Osteocyte (in vitro differentiated cells): ENCODE measurements around the gene NMBR. TPM values are rescaled to one million over a fixed set of nuclear protein-coding genes. Genes with fewer than 3 reads are reported as not detected.

Experiments
- DNase-seq: peaks from one replicate; pipeline ENCODE4 v3.0.0; 2021; ENCODE audit warnings: mixed read lengths; ENCODE audit not compliant: unreplicated experiment; ENCODE audit errors: extremely low spot score
- H3K27ac Mint-ChIP-seq: one replicate; pipeline ENCODE4 v1.8.0; 2021; ENCODE audit warnings: mild to moderate bottlenecking, mixed read lengths; ENCODE audit not compliant: unreplicated experiment
- H3K27me3 Mint-ChIP-seq: one replicate; pipeline ENCODE4 v1.8.0; 2021; ENCODE audit warnings: mixed read lengths; ENCODE audit not compliant: unreplicated experiment
- H3K36me3 Mint-ChIP-seq: one replicate; pipeline ENCODE4 v1.8.0; 2021; ENCODE audit warnings: mixed read lengths; ENCODE audit not compliant: unreplicated experiment
- H3K4me1 Mint-ChIP-seq: one replicate; pipeline ENCODE4 v1.8.0; 2021; ENCODE audit warnings: mixed read lengths; ENCODE audit not compliant: unreplicated experiment
- H3K4me3 Mint-ChIP-seq: one replicate; pipeline ENCODE4 v1.8.0; 2021; ENCODE audit warnings: mild to moderate bottlenecking, moderate library complexity, mixed read lengths; ENCODE audit not compliant: unreplicated experiment
- H3K9me3 Mint-ChIP-seq: one replicate; pipeline ENCODE4 v1.8.0; 2021; ENCODE audit warnings: mixed read lengths; ENCODE audit not compliant: unreplicated experiment
- total RNA-seq: library from RNA; stranded (reverse); gene quantifications from 2 replicates; pipeline ENCODE4 v1.2.1, GENCODE V29; 2021
- TF ChIP-seq, protein P1 (sequence below): fragments of 200-600 bp; sonication (generic); IDR thresholded peaks from 2 replicates; pipeline ENCODE4 v1.5.0; 2021; ENCODE audit warnings: antibody characterized with exemption, mild to moderate bottlenecking, moderate library complexity

Gene NMBR
- total RNA-seq, 1 donor from 2014 or later = not detected

DNA sequence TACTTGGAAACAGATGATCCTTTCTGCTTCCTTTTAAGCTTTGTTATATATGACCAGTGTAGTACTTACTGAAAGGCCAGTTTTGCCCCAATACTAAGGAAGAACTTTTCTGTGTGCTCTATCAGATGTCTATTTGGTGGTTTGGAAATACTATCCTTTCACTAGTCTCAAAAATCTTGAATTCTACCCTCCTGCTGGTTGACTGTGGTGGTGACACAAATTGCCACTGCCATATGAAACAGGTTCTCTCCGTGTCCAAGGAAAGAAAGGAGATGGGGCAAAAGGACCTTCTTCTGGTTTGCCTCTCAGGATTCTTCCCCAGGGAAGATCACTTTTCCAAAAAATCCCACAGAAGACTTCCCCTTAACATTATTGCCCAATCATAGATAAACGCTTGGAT is 8.0 kb downstream of the NMBR start:
- H3K36me3 Mint-ChIP-seq = no peaks in the 10 kb centered on the region
- no peak overlapping the region for H3K4me3 Mint-ChIP-seq
- no peak for DNase-seq
- no peak overlapping the region for H3K27ac Mint-ChIP-seq
- H3K4me1 Mint-ChIP-seq = no peaks in the 10 kb centered on the region
- H3K9me3 Mint-ChIP-seq = no peaks in the 10 kb centered on the region
- peaks cover 15% of the 10 kb centered on the region for H3K27me3 Mint-ChIP-seq
- TF ChIP-seq, protein P1, sequence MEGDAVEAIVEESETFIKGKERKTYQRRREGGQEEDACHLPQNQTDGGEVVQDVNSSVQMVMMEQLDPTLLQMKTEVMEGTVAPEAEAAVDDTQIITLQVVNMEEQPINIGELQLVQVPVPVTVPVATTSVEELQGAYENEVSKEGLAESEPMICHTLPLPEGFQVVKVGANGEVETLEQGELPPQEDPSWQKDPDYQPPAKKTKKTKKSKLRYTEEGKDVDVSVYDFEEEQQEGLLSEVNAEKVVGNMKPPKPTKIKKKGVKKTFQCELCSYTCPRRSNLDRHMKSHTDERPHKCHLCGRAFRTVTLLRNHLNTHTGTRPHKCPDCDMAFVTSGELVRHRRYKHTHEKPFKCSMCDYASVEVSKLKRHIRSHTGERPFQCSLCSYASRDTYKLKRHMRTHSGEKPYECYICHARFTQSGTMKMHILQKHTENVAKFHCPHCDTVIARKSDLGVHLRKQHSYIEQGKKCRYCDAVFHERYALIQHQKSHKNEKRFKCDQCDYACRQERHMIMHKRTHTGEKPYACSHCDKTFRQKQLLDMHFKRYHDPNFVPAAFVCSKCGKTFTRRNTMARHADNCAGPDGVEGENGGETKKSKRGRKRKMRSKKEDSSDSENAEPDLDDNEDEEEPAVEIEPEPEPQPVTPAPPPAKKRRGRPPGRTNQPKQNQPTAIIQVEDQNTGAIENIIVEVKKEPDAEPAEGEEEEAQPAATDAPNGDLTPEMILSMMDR = no peak

GRCh38 chr6:142132625-142133024 is 14.3 kb downstream of the NMBR start, which contains the start of gene GJE1:
TSS of gene GJE1 (plus strand) at chr6:142132925. CDS start at chr6:142133159, 234 bp downstream.
- H3K9me3 Mint-ChIP-seq = peaks cover 4% of the 10 kb centered on the region
- H3K27me3 Mint-ChIP-seq = peaks cover 33% of the 10 kb centered on the region
- no peaks in the 10 kb centered on the region for H3K36me3 Mint-ChIP-seq
- no peak for DNase-seq
- no peaks in the 10 kb centered on the region for H3K4me1 Mint-ChIP-seq
- H3K27ac Mint-ChIP-seq = no peak within 1 kb of the TSS
- TF ChIP-seq, protein P1 = no peak
- H3K4me3 Mint-ChIP-seq = no peak within 1 kb of the TSS

DNA sequence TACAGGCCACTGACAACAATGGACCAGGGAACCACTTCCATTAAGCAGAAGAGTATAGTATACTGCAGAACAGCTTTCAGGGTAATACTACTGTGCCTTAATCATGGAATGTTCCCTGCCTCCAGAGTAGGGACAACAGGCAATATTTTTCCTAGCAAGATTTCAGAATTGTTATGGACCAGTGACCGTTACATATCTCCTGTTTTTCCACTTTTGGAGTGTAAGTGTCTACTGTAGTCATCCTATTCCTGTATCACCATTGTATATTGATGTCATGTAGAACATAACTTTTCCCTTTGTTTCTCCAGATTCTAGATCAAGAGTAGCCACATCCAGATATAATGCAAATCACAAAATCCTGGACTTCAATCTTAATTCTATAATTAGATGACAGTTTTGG is 16.1 kb downstream of the NMBR start:
- Mint-ChIP-seq H3K27ac (no peak overlapping the region), H3K9me3 (peaks cover 4% of the 10 kb centered on the region), H3K36me3 (no peaks in the 10 kb centered on the region), H3K4me3 (no peak overlapping the region), H3K27me3 (peaks cover 48% of the 10 kb centered on the region), H3K4me1 (no peaks in the 10 kb centered on the region)
- DNase-seq = no peak
- TF ChIP-seq, protein P1 = no peak

DNA sequence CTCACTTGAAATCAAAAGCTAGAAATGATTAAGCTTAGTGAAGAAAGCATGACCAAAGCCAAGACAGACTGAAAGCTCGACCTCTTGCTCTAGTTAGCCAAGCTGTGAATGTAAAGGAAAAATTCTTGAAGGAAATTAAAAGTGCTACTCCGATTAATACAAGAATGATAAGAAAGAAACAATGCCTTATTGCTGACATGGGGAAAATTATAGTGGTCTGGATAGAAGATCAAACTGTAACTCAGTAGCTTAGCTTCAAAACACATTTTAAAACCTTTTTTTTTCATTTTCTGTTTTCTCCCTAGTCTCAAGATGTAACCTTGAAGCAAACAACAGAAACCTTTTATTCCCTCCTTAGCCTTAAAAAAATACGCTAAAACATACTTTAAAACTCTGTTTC is 25.6 kb downstream of the NMBR start:
- Mint-ChIP-seq H3K9me3 (no peaks in the 10 kb centered on the region), H3K36me3 (no peaks in the 10 kb centered on the region), H3K4me1 (no peaks in the 10 kb centered on the region), H3K27me3 (peaks cover 24% of the 10 kb centered on the region), H3K27ac (no peak overlapping the region), H3K4me3 (no peak overlapping the region)
- TF ChIP-seq, protein P1 = no peak
- DNase-seq = no peak

DNA sequence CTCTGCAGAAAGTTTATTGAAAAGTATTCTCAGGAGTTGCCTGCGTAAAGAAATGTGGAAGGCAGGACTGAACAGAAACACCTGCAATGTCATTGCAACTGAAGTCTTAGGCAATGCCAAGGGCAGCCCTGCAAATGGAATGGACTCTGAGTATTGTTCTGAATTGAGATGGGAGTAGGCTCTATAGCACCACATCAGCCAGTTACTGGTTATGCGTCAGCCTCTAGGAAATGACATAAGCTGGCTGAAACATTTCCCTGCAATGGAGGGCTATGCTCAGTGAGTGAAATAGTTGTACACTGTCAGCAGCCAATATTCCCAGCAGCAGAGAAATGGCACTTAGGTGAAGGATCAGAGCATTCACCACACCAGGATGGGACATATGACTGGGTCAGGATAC is 28.0 kb downstream of the NMBR start:
- Mint-ChIP-seq H3K4me1 (no peaks in the 10 kb centered on the region), H3K27ac (no peak overlapping the region), H3K36me3 (no peaks in the 10 kb centered on the region), H3K4me3 (no peak overlapping the region), H3K9me3 (no peaks in the 10 kb centered on the region), H3K27me3 (peaks cover 13% of the 10 kb centered on the region)
- DNase-seq = no peak
- TF ChIP-seq, protein P1 = no peak
